ENCODE data around the gene RCHY1.

- TF ChIP-seq CTCF (IDR thresholded peaks at IDR 0.05) (no peak), POLR2A (IDR thresholded peaks at IDR 0.05) (no peak), EP300 (IDR thresholded peaks at IDR 0.05) (no peak)
Observed at GRCh38 chr4:75495476-75495875, 18.7 kb downstream of the RCHY1 start.
